Activated CD8-positive, alpha-beta memory T cell treated with anti-CD3 and anti-CD28 coated beads, Interleukin-2, amount 50 U/mL, for 1 hour (primary cell): ENCODE data around the gene DNMT3A.
"Not testable (repeated sequence)": the region's sequence is repeated elsewhere in the genome, so short reads cannot be mapped to it uniquely, and the experiment has no call there.

Experiments used
- DNase-seq: peaks from one replicate; pipeline ENCODE4 v3.0.0-alpha.2; 2020; ENCODE audit errors: extremely low read depth

Gene DNMT3A

DNA sequence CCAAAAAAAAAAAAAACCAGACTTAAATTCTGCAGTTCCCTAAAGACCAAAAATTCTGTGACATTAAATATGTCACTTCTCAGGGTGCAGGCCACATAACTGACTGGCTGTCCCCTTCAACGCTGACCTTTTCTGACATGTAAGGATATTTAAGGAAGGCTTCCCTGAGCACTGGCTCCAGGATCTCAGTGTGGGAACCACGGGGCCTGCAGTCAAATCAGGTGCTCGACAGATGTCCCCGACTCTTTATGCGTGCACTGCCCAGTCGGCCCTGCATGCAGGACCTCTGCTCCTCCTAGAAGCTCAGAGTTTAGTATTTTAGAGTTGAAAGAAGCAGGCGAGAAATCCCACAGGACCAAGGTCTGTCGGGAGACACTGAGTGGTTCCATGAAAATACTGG lies 104.0 kb downstream of the DNMT3A start:
- no peak for DNase-seq

- DNase-seq = no peak
Measured at GRCh38 chr2:25236736-25237135, 105.0 kb downstream of the DNMT3A start.

DNA sequence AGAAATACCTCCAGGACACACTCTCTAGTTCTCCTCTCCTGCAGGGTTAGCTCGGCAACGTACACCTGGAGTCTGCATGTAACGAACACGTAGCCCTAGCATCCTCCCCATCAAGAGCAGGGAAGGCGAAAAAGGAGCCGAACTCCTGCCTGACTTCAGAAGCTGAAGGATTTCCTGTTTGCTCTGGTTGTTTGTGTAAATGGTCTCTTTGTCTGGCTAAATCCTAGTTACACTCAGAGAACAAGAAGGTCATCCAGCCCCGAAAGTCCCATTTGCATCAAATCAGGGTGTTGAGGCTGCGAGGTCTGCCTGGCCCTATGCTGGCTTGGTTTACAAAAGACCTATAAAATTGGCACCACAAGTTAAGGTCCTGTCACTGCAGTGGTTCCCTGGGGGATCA lies 107.0 kb downstream of the DNMT3A start:
- DNase-seq = no peak

- DNase-seq = no peak
Measured at GRCh38 chr2:25233916-25234605, 107.7 kb downstream of the DNMT3A start.

DNA sequence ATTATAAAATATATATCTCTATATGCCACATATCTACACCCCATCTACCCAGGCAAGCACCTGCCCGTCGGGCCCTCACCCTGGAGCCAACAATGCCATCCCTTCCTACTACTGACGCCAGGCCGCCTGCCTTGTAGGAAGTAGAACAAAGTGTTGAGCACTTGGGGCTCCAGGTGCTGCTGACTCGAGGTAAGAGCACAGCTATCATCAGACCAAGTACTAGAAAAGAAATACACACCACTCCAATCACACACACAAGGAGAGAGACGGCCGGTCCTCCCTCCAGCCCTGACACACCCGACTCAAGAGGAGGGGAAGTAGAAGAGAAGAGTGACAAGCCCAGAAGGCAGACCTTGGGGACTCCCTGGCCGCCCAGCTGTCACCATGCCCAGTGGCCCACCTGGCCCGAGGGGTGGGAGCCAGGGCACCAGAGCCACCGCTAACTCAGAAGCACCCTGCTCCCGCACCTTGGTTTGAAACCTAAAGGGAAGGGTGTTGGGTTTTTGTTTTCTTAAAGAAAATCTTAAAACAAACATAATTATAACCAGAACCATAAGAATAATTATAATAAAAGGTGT lies 109.4 kb downstream of the DNMT3A start:
- DNase-seq = no peak

DNA sequence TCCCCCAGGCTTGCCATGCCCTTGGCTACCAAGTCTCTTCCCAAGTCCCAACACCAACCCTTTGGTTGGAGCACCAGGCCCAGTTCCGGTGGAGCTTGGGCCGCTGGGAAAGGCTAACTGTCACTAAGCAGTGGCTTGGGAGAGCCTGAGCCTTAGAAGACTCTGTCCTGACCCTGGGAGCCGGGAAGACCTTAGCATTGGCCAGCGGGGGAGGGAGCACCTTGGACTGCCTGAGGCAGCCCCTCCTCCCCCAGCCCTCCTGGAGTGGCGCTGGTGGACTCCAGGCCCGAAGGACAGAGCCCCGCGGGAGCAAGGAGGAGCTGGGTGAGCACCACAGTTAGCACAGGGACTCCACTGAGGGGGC lies 110.8 kb downstream of the DNMT3A start:
- DNase-seq = no peak

DNA sequence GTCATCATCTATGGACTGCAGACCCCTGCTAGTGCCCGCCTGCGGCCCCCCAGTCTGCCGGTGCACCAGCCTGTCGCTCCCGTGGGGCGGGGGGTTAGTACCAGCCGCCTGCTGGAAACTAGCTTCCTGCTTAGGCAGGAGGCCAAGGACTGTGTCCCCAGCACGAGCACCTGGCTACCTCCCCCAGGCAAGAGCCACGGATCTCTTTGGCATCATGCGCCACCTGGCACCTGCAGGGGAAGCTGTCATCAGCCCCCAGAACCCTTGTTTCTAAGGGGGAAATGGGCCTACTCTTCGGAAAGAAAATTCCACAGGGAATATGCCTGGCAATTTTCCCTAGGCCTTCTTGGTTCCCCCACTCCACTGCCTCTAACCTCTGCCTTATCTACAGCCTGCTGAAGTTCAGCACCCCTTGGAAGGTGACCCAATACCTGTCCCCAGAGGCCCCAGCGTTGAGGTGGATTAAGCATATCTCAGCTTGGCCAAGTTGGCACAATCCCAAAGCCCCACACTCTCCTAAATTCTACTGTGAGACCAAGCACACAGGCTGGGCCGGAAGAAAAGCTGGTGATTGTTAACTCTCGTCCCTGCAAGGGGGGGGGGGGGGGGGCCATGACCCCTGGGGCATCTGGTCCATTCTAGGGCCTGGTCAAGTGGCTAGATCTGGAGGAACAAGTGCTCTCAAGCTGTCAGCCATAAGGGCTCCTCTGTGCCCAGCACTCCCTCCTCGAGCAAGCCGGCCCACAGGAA lies 111.4 kb downstream of the DNMT3A start:
- no peak for DNase-seq

DNA sequence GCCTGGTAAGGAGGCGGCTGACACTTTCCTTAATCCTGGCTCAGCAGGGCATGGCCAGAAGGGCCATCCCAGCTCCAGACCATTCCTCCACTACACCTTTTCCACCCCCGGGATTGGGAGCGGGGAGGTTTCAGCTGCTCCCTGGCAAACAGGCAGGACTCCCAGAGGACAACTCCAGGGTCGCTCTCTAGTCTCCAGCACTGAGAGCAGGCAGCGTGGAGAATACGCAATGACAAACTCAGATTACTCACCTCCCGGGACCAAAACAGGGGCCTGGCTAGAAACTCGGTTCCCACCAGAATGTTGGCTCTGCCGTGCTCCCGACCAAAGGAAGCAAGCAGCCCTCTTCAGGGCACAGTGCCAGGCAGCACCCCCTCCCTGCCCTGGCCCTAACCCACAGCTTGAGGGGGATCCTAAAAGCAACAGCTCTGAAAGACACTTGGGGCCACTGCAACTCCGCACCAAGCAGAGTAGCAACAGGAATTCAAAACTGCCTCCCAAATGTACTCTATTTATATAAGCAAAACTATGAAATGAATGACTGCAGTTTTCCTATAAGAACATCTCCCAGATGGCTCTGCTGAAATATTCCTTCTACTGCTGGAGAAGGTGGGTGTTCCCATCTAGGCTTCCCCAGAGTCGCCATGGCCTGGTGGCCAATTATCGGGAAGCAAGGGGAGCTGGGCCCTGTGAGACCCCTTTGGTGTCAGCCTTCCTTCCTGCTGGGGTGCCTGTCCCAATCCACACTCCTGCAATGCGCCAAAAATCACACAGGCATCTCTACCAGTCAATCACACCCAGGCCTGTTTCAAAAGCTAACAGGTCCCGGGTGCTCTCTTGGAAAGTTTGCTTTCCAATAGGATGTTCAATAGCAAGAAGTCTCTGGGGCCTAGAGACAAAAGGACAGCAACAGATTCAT lies 112.2 kb downstream of the DNMT3A start:
- DNase-seq = no peak

DNA sequence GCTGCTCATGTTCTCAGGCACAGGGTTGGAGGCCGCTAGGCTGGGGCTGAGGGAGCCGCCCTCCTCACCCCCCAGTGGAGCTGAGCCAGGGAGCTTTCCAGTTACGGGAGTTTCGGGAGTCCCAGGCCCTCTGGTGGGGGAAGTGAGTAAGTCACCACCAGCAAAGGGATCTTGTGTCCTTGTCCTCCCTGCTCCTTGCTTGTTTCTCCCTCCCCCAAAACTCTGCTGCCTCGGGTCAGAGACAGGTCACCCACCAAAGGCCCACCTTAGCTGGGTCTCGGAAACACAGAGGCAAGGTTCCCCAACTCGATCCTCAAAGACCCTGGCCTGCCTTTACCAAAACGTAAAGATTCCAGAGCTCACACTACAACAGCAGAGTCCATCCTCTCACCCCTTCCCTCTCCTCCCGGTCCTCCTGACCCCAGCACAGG lies 112.9 kb downstream of the DNMT3A start:
- DNase-seq = no peak

DNA sequence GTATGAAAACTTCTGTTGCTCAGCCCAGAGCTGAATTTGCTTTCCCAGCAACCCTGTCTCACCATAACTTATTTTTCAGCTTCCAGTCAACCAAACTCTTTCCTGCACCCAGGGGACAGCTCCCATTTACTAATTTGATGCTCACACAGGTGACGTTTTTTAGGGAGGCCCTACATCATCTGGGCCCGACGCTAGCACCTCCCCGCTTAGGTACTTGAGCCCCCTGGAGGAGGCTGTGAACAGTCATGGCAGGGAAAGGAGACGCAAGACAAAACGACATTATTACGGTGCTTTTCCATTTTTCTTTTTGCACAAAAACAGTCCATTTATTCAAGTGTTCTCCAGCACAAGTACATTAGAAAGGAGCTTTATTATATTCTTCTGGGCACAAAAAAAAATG lies 114.1 kb downstream of the DNMT3A start:
- no peak for DNase-seq

DNA sequence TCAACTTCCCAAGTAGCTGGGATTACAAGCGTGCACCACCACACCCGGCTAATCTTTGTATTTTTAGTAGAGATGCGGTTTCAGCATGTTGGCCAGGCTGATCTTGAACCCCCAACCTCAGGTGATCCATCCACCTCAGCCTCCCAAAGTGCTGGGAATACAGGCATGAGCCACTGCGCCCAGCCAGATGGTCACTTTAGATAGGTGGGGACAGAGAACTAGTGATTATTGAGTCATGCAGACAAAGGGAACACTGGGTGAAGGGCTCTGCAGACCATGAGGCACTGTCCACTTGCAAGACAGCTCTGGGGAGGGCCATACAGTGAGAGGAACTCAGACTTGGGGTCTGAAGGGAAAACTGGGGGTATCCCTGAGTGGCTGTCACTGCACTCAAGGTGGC lies 114.9 kb downstream of the DNMT3A start:
- DNase-seq = no peak

- DNase-seq = no peak
Measured at GRCh38 chr2:25222477-25223121, 119.1 kb downstream of the DNMT3A start.

DNA sequence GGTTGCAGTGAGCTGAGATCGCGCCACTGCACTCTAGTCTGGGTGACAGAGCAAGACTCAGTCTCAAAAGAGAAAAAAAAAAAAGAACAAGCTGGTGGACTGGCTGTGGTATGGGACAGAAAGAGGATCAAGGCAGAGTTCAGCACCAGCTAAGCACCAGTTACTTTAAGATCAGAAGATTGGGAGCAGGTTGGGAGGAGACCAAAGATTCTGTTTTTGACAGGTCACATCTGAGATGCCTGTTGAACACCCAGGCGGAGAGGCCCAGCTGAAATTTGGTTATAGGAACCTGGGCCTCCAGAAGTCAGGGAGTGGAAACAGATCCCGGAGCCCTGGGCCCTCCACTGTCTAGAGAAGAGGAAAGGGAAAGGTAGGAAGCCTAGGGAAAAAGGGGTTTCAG lies 120.1 kb downstream of the DNMT3A start:
- no peak for DNase-seq

DNA sequence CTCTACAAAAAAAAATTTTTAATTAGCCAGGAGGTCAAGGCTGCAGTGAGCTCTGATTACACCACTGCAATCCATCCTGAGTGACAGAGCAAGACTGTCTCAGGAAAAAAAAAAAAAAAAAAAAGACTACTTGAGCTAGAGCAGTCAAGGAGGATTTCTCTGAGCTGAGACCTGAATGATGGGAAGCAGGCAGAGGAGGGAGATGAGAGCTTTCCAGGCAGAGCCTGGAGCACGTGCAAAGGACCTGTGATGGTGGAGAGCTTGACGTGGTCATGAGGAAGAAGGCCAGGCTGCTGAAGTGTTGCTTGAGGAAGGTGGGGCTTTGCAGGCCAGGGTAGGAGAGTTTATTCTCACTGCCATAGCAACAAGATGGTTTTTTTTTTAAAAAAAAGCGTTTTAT lies 121.4 kb downstream of the DNMT3A start:
- DNase-seq = no peak

DNA sequence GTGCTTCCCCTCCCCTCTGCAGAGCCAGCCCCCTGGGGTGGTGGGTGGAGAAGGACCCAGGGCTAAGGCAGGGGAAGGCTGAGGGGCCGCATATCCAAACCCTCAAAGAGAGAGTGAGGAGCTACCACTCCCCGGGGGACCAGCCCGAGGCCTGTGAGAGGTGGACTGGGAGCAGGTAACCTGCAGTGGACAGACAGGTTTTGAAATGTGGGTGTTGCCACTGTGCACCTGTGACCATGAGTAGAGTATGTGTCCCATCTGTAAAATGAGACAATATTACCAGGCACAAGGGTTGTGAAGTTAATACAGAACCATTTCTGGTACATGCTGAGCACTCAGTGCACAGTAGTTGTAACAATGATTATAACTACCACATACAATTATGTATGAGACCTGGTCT lies 122.1 kb downstream of the DNMT3A start:
- no peak for DNase-seq

GRCh38 chr2:25218100-25218499 lies 123.6 kb downstream of the DNMT3A start:
- DNase-seq = no peak

DNA sequence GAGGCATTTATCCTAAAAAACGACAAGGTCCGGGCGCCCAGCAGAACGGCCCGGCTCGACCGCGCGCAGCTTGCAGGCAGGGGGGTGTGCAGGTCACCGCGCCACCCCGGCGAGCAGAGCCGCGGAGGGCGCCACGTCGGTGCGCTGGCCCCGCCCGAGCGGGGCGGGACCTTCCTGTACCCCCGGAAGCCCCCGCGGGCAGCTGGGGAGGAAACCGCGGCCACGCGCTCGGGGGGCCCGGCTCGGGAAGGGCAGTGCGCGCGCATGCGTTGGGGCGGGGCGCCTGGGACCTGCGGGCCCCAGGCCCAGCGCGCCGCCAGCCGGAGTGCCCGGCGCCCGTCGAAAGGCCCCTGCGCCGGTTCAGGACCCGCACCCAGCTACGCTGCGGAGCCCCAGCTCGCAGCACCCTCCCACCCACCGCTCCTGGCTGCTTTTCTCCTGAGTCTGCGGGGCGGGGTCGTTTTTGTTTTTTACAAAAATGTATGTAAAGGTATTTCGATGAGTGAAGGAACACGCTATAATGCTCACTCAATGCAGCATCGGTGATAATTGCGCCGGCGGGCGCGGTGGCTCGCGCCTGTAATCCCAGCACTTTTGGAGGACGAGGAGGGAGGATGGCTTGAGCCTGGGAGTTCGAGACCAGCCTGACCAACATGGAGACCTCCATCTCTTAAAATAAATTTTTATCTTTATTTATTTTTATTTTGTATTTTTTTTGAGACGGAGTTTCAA lies 125.6 kb downstream of the DNMT3A start:
- DNase-seq = peak; percentile 36

GRCh38 chr2:25215232-25215631 lies 126.5 kb downstream of the DNMT3A start:
- no peak for DNase-seq

GRCh38 chr2:25213229-25213628 lies 128.5 kb downstream of the DNMT3A start:
- DNase-seq = no peak

DNA sequence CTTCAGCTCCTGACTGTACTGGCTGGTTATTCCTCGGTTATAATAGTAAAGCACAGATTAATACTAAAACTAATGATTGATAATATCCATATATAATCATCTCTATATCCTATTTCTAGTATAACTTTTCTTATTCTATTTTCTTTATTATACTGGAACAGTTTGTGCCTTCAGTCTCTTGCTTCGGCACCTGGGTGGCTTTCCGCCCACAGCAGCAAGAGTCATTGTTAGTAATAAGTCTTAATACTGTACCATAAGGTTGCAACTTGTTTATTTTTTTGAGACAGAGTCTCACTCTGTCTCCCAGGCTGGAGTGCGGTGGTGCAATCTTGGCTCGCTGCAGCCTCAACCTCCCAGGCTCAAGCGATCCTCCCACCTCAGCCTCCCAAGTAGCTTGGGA lies 130.8 kb downstream of the DNMT3A start:
- DNase-seq = not testable (repeated sequence)

DNA sequence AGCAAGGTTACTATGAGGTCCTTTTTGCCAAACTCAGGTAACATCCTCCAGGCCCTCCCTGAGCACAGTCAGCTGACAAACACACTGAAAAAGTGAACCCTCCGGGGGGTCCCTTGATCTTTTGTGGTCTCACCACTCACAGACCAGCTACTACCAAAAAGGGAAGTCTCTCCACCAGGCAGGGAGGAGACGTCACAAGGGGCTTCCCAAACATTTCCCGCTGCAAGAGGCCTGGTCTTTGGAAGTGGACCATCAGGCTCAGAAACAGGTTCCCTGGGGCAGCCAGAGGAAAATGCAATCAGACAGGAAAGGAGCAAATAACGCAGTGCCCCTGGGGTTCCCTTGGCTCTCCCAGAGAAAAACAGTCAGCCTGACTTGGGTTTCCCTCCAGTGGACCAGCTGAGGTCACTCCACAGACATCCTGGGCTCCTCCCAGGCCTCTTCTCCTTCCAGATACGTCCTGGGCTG lies 134.6 kb downstream of the DNMT3A start:
- no peak for DNase-seq
